HepG2 (cell line): ENCODE results near the gene KRT34. TPM values are rescaled to one million over a fixed set of nuclear protein-coding genes. Genes with fewer than 3 reads are reported as not detected.

Experiments
- ATAC-seq: fragments of 200-7000 bp; cut with Tn5 transposase; 3 replicates; pipeline ENCODE4 v1.9.1; 2020; ENCODE audit warnings: mild to moderate bottlenecking, moderate library complexity
- BruUV-seq: library from RNA; stranded (reverse); fragments of 400-500 nt; replicated peaks from 2 replicates; lab custom pipeline; 2021; lab: Mats Ljungman, UMichigan
- CTCF ChIA-PET: fragments of 300-600 bp; formaldehyde crosslinking; extraction: SDS; loops from one replicate; lab custom pipeline; 2021; ENCODE audit warnings: low total read pairs, inconsistent platforms, low intra/inter-chr PET ratio; lab: Yijun Ruan, JAX
- POLR2A ChIA-PET: fragments of 350-600 bp; sonication (Branson Sonifier 250); formaldehyde crosslinking; loops from one replicate; lab custom pipeline; 2020; ENCODE audit warnings: antibody characterized with exemption, inconsistent platforms; lab: Yijun Ruan, JAX
- DNase-seq: peaks from one replicate; pipeline ENCODE4 v3.0.0-alpha.2; 2015; ENCODE audit warnings: low spot score
- FAIRE-seq: peaks from 3 replicates; lab custom pipeline; 2011; peaks lifted over from hg19 to GRCh38; lab: Jason Lieb, UNC
- H2AFZ ChIP-seq: one replicate; pipeline ENCODE4 v1.6.1; 2011; ENCODE audit warnings: low read length, inconsistent platforms
- H3K27ac ChIP-seq: fragments of 300-600 bp; 3 replicates; pipeline ENCODE4 v1.8.0; 2011; ENCODE audit warnings: mixed run types, mild to moderate bottlenecking, mixed read lengths, low read length, inconsistent platforms; ENCODE audit not compliant: insufficient read depth; ENCODE audit errors: extremely low read length
- H3K27me3 ChIP-seq, 2 experiments: fragments of 200-600 bp in 1 of 2; 2 replicates in 1 of 2; 3 replicates in 1 of 2; pipeline versions ENCODE4 v1.6.0 to v1.8.0; 2011; ENCODE audit warnings: low read length in 2 of 2, mild to moderate bottlenecking in 2 of 2, moderate library complexity in 2 of 2, inconsistent platforms in 1 of 2; ENCODE audit not compliant: insufficient read depth in 2 of 2, control insufficient read depth in 1 of 2
- H3K36me3 ChIP-seq, 2 experiments: fragments of 200-600 bp in 1 of 2; replicated peaks in 1 of 2; 2 replicates in 1 of 2; 3 replicates in 1 of 2; pipeline versions ENCODE4 v1.5.1 to v1.8.0; 2011; ENCODE audit warnings: low read length in 2 of 2, inconsistent platforms in 1 of 2; ENCODE audit not compliant: insufficient read depth in 2 of 2, control insufficient read depth in 1 of 2
- H3K4me1 ChIP-seq: 2 replicates; pipeline ENCODE4 v1.5.1; 2012; ENCODE audit warnings: low read length, inconsistent platforms; ENCODE audit not compliant: insufficient read depth
- H3K4me2 ChIP-seq: 2 replicates; pipeline ENCODE4 v1.6.0; 2011; ENCODE audit warnings: low read depth, low read length, inconsistent platforms
- H3K4me3 ChIP-seq, 3 experiments: fragments of 200-600 bp in 1 of 3; sonication (generic), shearing (Covaris generic) in 1 of 3; replicated peaks in 1 of 3; 2 replicates each; pipeline ENCODE4 v1.5.1; 2011 to 2016; ENCODE audit warnings: low read length in 3 of 3, inconsistent platforms in 2 of 3, low read depth in 2 of 3, mild to moderate bottlenecking in 2 of 3, control low read depth in 1 of 3, mixed read lengths in 1 of 3; ENCODE audit not compliant: insufficient read depth in 1 of 3
- H3K79me2 ChIP-seq: one replicate; pipeline ENCODE4 v1.6.1; 2011; ENCODE audit warnings: low read length, inconsistent platforms; ENCODE audit not compliant: insufficient read depth
- H3K9ac ChIP-seq: 2 replicates; pipeline ENCODE4 v1.6.0; 2011; ENCODE audit warnings: mild to moderate bottlenecking, low read depth, low read length, inconsistent platforms; ENCODE audit not compliant: insufficient read depth
- H3K9me3 ChIP-seq: 2 replicates; pipeline ENCODE4 v1.5.1; 2012; ENCODE audit warnings: mild to moderate bottlenecking, low read length
- H4K20me1 ChIP-seq: 2 replicates; pipeline ENCODE4 v1.6.0; 2011; ENCODE audit warnings: inconsistent platforms, mild to moderate bottlenecking, low read length, moderate library complexity; ENCODE audit not compliant: insufficient read depth
- FOSL1 ChIP-seq: sonication (generic); formaldehyde crosslinking; IDR thresholded peaks from 2 replicates; pipeline ENCODE4 v1.9.0; 2021; ENCODE audit warnings: missing genetic modification reagents, borderline replicate concordance
- KLF11 ChIP-seq: IDR thresholded peaks from 2 replicates; pipeline ENCODE4 v1.6.1; 2016; ENCODE audit warnings: missing compliant biosample characterization
- LCORL ChIP-seq, 2 experiments: fragments of 450-650 bp in 1 of 2; sonication (generic) in 1 of 2; formaldehyde crosslinking in 1 of 2; IDR thresholded peaks; 2 replicates each; pipeline versions ENCODE4 v1.5.0 to v1.6.1; 2017 to 2020; ENCODE audit warnings: antibody characterized with exemption in 1 of 2, missing genetic modification reagents in 1 of 2
- NFYC ChIP-seq: IDR thresholded peaks from 2 replicates; pipeline ENCODE4 v1.6.1; 2016; ENCODE audit warnings: missing genetic modification reagents, missing compliant biosample characterization
- SETDB1 ChIP-seq: sonication (generic); formaldehyde crosslinking; IDR thresholded peaks from 2 replicates; pipeline ENCODE4 v1.5.1; 2020; ENCODE audit warnings: missing genetic modification reagents, mild to moderate bottlenecking, borderline replicate concordance
- SNAI1 ChIP-seq: sonication (generic); formaldehyde crosslinking; IDR thresholded peaks from 2 replicates; pipeline ENCODE4 v1.5.0; 2020; ENCODE audit warnings: mild to moderate bottlenecking, missing genetic modification reagents, borderline replicate concordance
- TMF1 ChIP-seq: sonication (generic); formaldehyde crosslinking; IDR thresholded peaks from 2 replicates; pipeline ENCODE4 v1.8.1; 2022; ENCODE audit warnings: low read depth, missing genetic modification reagents
- ZNF274 ChIP-seq: sonication (generic); formaldehyde crosslinking; IDR thresholded peaks from 2 replicates; pipeline ENCODE4 v1.5.1; 2020; ENCODE audit warnings: mild to moderate bottlenecking, missing genetic modification reagents
- WGBS: methylation state at CpG from one replicate; pipeline ENCODE4 v1.1.6; 2017; ENCODE audit warnings: low lambda C conversion rate; 5-methylcytosine and 5-hydroxymethylcytosine counted together
- in situ Hi-C: cut with HindIII; loops from 2 replicates; pipeline ENCODE4 v1.10.0; 2017; ENCODE audit warnings: low pct_unique_long_range_greater_than_20kb; ENCODE audit not compliant: extremely low pct_ligation_motif_present
- intact Hi-C: fragments of 100-400 bp; cut with micrococcal nuclease; formaldehyde crosslinking; loops from one replicate; pipeline ENCODE4 v1.10.0; 2022; ENCODE audit not compliant: unreplicated experiment
- polyA plus RNA-seq, 8 experiments: library from polyadenylated mRNA; depleted of rRNA in 3 of 8; stranded (reverse) in 7 of 8; unstranded in 1 of 8; fragments of >200 nt; fragmentation: Illumina TruSeq in 4 of 8; extraction: Trizol in 4 of 8; gene quantifications; 2 replicates each; pipeline versions ENCODE4 v1.2.1 to v1.2.3, GENCODE V29; 2011 to 2016; ENCODE audit warnings: low read depth in 4 of 8, missing spikeins in 1 of 8, mixed read lengths in 1 of 8; ENCODE audit not compliant: insufficient read depth in 1 of 8
- total RNA-seq, 5 experiments: library from RNA; depleted of rRNA; stranded (reverse); fragments of >200 nt; fragmentation: Illumina TruSeq; extraction: Trizol; gene quantifications; 2 replicates each; pipeline ENCODE4 v1.2.3, GENCODE V29; 2016; ENCODE audit warnings: low read depth in 1 of 5

The KRT34 gene
- total and polyA plus RNA-seq, 2 of the 13 experiments (the other 11 are each of a cell fraction or from before 2014, with no cell fraction given), result not detected

DNA sequence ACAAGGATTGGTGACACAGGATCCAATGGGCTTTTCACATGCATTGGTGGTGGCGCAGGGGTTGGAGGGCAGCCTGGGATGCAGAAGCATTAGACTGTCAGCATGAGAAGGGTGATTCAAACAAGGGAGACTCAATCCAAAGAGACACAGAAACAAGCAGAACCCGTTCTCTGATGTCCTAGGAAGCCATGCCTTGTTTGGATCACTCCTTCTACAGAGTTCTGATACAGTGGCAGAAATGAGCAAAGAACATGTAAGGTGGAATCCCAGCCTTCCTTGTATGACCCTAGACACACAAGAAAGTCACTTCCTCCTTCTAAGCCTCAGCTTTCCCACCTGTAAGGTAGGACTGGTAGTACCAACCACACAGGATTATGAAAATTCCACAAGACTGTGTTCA, 18.2 kb downstream of the KRT34 start (continued):
- no peak for TF ChIP-seq LCORL (IDR thresholded peaks at IDR 0.05)
- no peak for TF ChIP-seq LCORL (CRISPR knock-in tag; IDR thresholded peaks at IDR 0.05)
- no peak for TF ChIP-seq SETDB1 (CRISPR knock-in tag)
- no peak for TF ChIP-seq KLF11 (CRISPR knock-in tag)

DNA sequence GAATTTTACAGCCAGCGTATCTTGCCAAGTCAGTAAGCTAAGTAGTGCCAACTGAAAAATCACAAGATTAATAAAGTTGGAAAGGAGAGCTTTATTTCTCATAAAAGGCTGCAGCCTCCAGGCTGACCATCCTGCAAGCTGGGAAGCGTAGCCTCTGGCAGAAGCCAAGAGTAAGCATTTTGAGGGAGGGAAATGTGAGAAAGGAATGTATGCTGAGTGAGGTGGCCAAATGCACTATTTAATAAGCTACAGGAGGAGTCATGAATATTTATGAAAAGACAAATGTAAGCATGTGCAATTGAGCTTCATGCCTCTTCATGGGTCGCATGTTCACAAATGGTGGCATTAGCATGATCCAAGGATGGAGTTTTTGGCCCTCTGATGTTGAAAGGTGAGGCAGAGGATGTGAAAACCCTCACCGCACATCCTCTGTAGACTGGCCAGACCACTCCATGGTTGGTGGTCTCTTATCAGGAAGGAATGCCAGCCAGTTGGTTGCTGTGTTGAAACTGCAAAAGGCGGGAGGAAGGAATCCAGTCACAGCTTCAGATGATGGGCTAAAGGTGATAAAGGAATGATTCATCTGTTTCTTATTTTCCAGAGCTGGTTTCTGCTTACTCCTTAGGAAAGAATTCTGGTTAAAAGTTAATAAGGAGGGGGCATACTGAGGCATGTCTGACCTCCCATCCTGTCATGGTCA, 21.7 kb downstream of the KRT34 start:
- no peak overlapping the region for H3K4me3 ChIP-seq
- TF ChIP-seq ZNF274 (CRISPR knock-in tag) (no peak), TMF1 (CRISPR knock-in tag) (no peak), NFYC (CRISPR knock-in tag) (no peak), FOSL1 (CRISPR knock-in tag) (no peak), SNAI1 (no peak)
- TF ChIP-seq, all 625 proteins: peak for 0
- H2AFZ ChIP-seq, result no peak overlapping the region
- POLR2A ChIA-PET, result no interaction called here
- no peaks in the 10 kb centered on the region for H3K9me3 ChIP-seq
- H3K79me2 ChIP-seq, result no peaks in the 10 kb centered on the region
- DNase-seq, result no peak
- H4K20me1 ChIP-seq, result no peaks in the 10 kb centered on the region
- CTCF ChIA-PET, result no interaction called here
- no peak overlapping the region for H3K9ac ChIP-seq
- FAIRE-seq, result no peak
- BruUV-seq, result no TSS peak
- no peak for ATAC-seq
- H3K4me2 ChIP-seq, result no peak overlapping the region
- no peaks in the 10 kb centered on the region; a peak in 1 of 5 replicates for H3K27me3 ChIP-seq
- H3K27ac ChIP-seq, result no peak overlapping the region
- 35% methylated on average over 5 of the region's 5 CpGs for WGBS
- intact Hi-C loops (no loop called here), in situ Hi-C loops (no loop called here)
- peaks cover 8% of the 10 kb centered on the region; the same call in 1 of the 2 replicates for H3K4me1 ChIP-seq
- H3K36me3 ChIP-seq, result no peaks in the 10 kb centered on the region
